Fibroblast of skin of left biceps (primary cell): ENCODE results near the gene MZF1.

ENCODE experiments used
- DNase-seq, 2 experiments: peaks; one replicate each; pipeline ENCODE4 v3.0.0-alpha.2; 2013; ENCODE audit warnings: low read depth in 2 of 2

Gene MZF1

DNA sequence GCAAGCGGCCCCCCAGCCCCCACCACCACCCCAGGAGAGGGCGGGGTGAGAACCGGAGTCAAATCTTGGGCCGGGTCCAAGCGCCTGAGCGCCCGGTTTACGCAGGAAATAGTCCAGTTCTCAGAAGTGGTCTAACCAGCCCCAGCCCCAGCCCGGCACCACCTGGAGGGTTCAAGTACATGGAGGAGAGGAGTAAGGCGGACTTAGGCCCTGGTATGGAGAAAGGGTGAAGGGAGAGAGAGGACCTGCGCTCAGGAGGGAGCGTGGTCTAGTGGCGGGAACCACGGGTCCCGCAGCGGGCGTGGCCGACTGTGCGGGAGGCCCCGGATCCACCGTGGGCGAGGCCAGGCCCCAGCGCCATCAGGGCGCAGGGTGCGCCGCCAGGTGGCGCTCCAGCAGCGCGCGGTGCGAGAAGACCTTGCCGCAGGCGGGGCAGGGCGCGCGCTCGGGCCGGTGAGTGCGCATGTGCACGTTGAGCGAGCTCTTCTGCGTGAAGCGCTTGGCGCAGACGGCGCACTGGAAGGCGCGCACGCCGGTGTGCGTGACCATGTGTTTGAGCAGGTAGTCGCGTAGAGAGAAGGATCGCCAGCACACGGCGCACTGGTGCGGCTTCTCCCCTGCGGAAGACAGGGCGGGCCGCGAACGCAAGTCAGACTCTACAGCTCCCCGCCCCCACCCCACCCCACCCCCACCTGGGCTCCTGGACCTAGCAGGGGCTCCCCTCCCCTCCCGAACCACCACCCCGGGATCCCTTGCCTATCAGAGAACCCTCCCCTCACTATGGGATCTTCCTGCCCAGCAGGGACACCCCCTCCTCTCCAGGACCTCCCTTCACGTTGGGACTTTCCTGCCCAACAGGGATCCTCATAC is 59.2 kb downstream of the MZF1 start:
- DNase-seq: peak; percentile 62 to 69

DNA sequence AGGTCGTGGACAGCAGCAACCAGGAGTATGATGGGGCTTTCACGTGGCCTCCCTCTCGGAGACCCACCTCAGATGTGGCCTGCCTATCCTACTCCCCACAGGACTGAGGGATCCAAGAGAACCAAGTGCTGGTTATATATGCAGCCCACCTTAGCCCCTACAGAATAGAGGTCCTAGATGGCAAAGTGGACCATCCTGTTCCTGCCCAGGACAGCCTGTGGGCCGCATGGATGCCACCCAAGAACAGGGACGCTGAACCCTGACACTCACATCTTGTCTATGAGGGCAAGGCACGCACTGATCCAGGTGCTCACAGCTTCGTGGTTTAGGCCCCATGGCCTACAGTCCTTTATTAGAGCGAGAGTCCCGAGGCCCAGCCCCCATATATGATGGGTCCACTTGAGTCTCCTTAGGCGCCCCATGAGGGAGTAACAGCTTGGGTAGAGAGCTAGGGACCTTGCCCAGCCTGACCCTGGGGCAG is 59.9 kb downstream of the MZF1 start:
- no peak for DNase-seq
